Measurements from ENCODE around the gene GABPB1. TPM values are rescaled to one million over a fixed set of nuclear protein-coding genes. Genes with fewer than 3 reads are reported as not detected.

GABPB1 gene
- total RNA-seq, 1 experiment from 2014 or later, result 39.7 TPM

GRCh38 chr15:50344006-50344464 lies 11.0 kb downstream of the GABPB1 start:
- TF ChIP-seq CTCF (conservative IDR thresholded peaks at IDR 0.05; ENCODE audit: low read depth, low read length) (no peak), EZH2phosphoT487 (IDR thresholded peaks at IDR 0.05; ENCODE audit: borderline replicate concordance, low read length) (no peak), EZH2 (IDR thresholded peaks at IDR 0.05; ENCODE audit: low read length, unreplicated experiment) (no peak)
- intact Hi-C loops (cut with micrococcal nuclease), result no loop called here
- Histone ChIP-seq H3K4me1 (ENCODE audit: insufficient read depth, low read length) (no peaks in the 10 kb centered on the region), H3K27me3 (ENCODE audit: low read length) (no peaks in the 10 kb centered on the region), H3K9me2 (replicated peaks; ENCODE audit: low read length) (no peaks in the 10 kb centered on the region), H3K9ac (ENCODE audit: low read length) (no peak overlapping the region), H3K27ac (ENCODE audit: low read length) (no peak overlapping the region), H3F3A (ENCODE audit: low read length, unreplicated experiment) (no peaks in the 10 kb centered on the region), H4K20me1 (ENCODE audit: low read length) (peaks cover 6% of the 10 kb centered on the region; the same call in 1 of the 2 replicates), H3K9me3 (ENCODE audit: low read length) (no peaks in the 10 kb centered on the region), H3K4me2 (ENCODE audit: low read length) (no peak overlapping the region), H2AFZ (ENCODE audit: low read length) (no peak overlapping the region), H3K36me3 (ENCODE audit: low read depth, low read length) (no peaks in the 10 kb centered on the region), H3K79me2 (ENCODE audit: low read length) (peaks cover 60% of the 10 kb centered on the region), H3K4me3 (ENCODE audit: low read length) (no peak overlapping the region)
- BruUV-seq (replicated peaks), result no TSS peak
- ChIA-PET CTCF (no interaction called here), POLR2A (ENCODE audit: unreplicated experiment) (no interaction called here)
- DNase-seq (no peak), ATAC-seq (no peak)

GRCh38 chr15:50341616-50342136 lies 13.3 kb downstream of the GABPB1 start:
- Histone ChIP-seq H4K20me1 (ENCODE audit: low read length) (0 out of 2 replicates have a peak, but pooled peaks cover 5% of the 10 kb centered on the region), H3K9ac (ENCODE audit: low read length) (no peak overlapping the region), H3K27ac (ENCODE audit: low read length) (no peak overlapping the region), H3K79me2 (ENCODE audit: low read length) (peaks cover 42% of the 10 kb centered on the region), H3K4me3 (ENCODE audit: low read length) (no peak overlapping the region), H3K9me2 (replicated peaks; ENCODE audit: low read length) (no peaks in the 10 kb centered on the region), H3K4me1 (ENCODE audit: insufficient read depth, low read length) (no peaks in the 10 kb centered on the region), H2AFZ (ENCODE audit: low read length) (no peak overlapping the region), H3K9me3 (ENCODE audit: low read length) (no peaks in the 10 kb centered on the region), H3K4me2 (ENCODE audit: low read length) (no peak overlapping the region), H3K27me3 (ENCODE audit: low read length) (no peaks in the 10 kb centered on the region), H3K36me3 (ENCODE audit: low read depth, low read length) (no peaks in the 10 kb centered on the region), H3F3A (ENCODE audit: low read length, unreplicated experiment) (no peaks in the 10 kb centered on the region)
- DNase-seq (no peak), ATAC-seq (no peak)
- ChIA-PET CTCF (no interaction called here), POLR2A (ENCODE audit: unreplicated experiment) (no interaction called here)
- TF ChIP-seq EZH2 (IDR thresholded peaks at IDR 0.05; ENCODE audit: low read length, unreplicated experiment) (no peak), CTCF (conservative IDR thresholded peaks at IDR 0.05; ENCODE audit: low read depth, low read length) (no peak)
- intact Hi-C loops (cut with micrococcal nuclease), result no loop called here
- no TSS peak for BruUV-seq (replicated peaks)

- TF ChIP-seq EZH2 (IDR thresholded peaks at IDR 0.05; ENCODE audit: low read length, unreplicated experiment) (no peak), EZH2phosphoT487 (IDR thresholded peaks at IDR 0.05; ENCODE audit: borderline replicate concordance, low read length) (no peak), CTCF (conservative IDR thresholded peaks at IDR 0.05; ENCODE audit: low read depth, low read length) (no peak)
- Histone ChIP-seq H3K9ac (ENCODE audit: low read length) (no peak overlapping the region), H3K4me1 (ENCODE audit: insufficient read depth, low read length) (no peaks in the 10 kb centered on the region), H3K27ac (ENCODE audit: low read length) (no peak overlapping the region), H3K4me3 (ENCODE audit: low read length) (no peak overlapping the region), H2AFZ (ENCODE audit: low read length) (no peak overlapping the region), H3K36me3 (ENCODE audit: low read depth, low read length) (no peaks in the 10 kb centered on the region), H3K9me3 (ENCODE audit: low read length) (no peaks in the 10 kb centered on the region), H3K79me2 (ENCODE audit: low read length) (peaks cover 30% of the 10 kb centered on the region), H3K27me3 (ENCODE audit: low read length) (no peaks in the 10 kb centered on the region), H3K4me2 (ENCODE audit: low read length) (no peak overlapping the region), H3F3A (ENCODE audit: low read length, unreplicated experiment) (no peaks in the 10 kb centered on the region), H3K9me2 (replicated peaks; ENCODE audit: low read length) (no peaks in the 10 kb centered on the region), H4K20me1 (ENCODE audit: low read length) (0 out of 2 replicates have a peak, but pooled peaks cover 5% of the 10 kb centered on the region)
- DNase-seq (no peak), ATAC-seq (no peak)
- ChIA-PET POLR2A (ENCODE audit: unreplicated experiment) (no interaction called here), CTCF (no interaction called here)
- intact Hi-C loops (cut with micrococcal nuclease), result no loop called here
- no TSS peak for BruUV-seq (replicated peaks)
Observed at GRCh38 chr15:50340416-50340815, 14.6 kb downstream of the GABPB1 start.

Data from PC-3 (cell line).